Activated naive CD4-positive, alpha-beta T cell treated with anti-CD3 and anti-CD28 coated beads, Interleukin-2, amount 50 U/mL, for 24 hours (primary cell): ENCODE results near the gene ALKBH6.

Experiments used
- H3K27ac Mint-ChIP-seq: one replicate; pipeline ENCODE4 v1.8.0; 2021; ENCODE audit warnings: mild to moderate bottlenecking, mixed read lengths
- H3K27me3 Mint-ChIP-seq: one replicate; pipeline ENCODE4 v1.8.0; 2021; ENCODE audit warnings: mixed read lengths
- H3K36me3 Mint-ChIP-seq: one replicate; pipeline ENCODE4 v1.8.0; 2021; ENCODE audit warnings: mixed read lengths
- H3K4me1 Mint-ChIP-seq: one replicate; pipeline ENCODE4 v1.8.0; 2021; ENCODE audit warnings: mixed read lengths
- H3K4me3 Mint-ChIP-seq: one replicate; pipeline ENCODE4 v1.8.0; 2021; ENCODE audit warnings: mild to moderate bottlenecking, mixed read lengths
- H3K9me3 Mint-ChIP-seq: one replicate; pipeline ENCODE4 v1.8.0; 2021; ENCODE audit warnings: mixed read lengths

The ALKBH6 gene

DNA sequence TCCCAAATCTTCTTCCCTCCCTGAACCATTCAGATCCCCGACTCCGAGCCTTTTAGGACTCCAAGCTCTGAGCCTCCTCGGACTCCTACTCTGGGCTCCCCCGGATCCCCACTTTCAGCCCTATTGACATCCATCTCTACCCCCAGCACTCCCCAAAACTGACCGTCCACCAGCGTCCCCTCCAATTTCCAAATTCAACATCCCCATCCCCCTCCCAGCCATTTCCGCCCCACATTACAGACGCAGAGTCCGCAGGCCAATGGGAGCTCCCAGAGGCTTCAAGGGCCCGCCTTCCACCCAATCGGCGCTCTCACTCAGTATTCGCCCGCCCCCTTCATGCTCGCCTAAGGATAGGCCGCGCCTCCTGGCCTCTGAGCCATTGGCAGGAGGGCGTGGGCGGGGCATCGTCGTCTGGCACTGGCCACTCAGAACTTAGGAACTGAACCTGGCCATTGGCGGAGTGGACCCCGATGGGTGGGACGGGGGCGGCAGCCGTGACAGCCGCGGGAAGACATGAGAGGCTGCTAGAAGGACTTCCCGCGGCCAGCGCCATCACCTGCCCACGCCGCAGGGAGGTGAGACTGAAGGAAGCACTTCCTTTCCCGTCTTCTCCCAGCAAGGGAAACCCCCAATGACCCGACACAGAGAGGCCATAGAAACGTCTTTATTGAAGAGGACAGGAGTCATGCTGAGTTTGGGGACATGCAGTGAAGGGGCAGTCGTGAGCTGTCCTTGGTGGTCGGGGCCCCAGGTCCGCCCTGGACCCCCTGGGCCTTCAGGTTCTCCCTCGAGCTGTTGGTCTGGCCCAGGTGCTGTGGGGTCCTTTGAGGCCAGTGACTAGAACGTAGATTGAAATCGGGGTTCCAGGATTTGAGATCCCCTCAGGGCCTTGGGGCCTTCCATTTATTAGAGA is at the start of gene ALKBH6:
Gene ALKBH6, minus strand, starts transcription at position 202 of the 913 bp plus-strand sequence. CDS start 816 bp downstream, outside the sequence.
- no peaks in the 10 kb centered on the region for H3K9me3 Mint-ChIP-seq
- no peaks in the 10 kb centered on the region for H3K27me3 Mint-ChIP-seq
- H3K36me3 Mint-ChIP-seq, result no peaks in the 10 kb centered on the region
- peak within 1 kb of the TSS; percentile 96 for H3K4me3 Mint-ChIP-seq
- H3K27ac Mint-ChIP-seq, result peak within 1 kb of the TSS; percentile 94
- peaks cover 38% of the 10 kb centered on the region for H3K4me1 Mint-ChIP-seq

DNA sequence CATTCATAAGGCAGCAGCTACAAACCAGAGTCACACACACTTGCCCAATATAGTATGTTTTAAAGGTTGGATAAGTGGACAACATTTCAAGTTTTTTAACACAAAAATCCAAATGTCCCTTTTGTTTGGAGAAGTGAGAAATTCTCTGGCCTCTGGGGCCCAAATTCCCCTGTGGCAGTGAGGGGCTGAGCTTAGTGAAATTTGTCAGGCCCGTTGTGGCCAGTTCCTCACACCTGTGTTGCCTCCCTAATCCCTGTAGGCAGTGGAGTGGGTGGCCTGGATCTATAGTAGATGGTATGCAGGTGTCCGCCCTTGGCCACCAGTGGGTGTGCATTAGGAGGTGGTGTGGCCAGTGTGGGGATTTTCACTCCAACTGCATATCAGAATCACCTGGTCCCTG is 47.4 kb upstream of the ALKBH6 start:
- Mint-ChIP-seq H3K36me3 (no peaks in the 10 kb centered on the region), H3K27ac (no peak overlapping the region), H3K9me3 (no peaks in the 10 kb centered on the region), H3K4me1 (no peaks in the 10 kb centered on the region), H3K4me3 (no peak overlapping the region), H3K27me3 (no peaks in the 10 kb centered on the region)

DNA sequence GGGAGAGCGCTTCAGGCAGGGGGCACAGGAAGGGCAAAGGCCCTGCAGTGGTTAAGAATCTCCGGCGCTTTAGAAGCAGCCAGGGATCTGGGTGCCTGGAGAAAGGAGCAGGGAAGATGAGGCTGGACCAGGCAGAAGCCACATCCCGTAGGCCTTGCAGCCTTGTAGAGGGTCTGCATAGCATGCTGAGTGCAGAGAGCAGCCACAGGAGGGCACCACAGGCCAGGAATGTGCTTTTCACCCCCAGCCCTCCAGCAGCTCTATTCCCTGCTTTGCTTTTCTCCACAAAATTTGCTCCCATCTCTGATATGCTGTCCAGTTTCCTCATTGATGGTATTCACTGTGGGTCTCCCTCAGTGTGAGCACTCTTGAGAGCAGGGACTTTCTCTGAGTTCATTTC is 46.4 kb upstream of the ALKBH6 start:
- H3K4me1 Mint-ChIP-seq, result peaks cover 5% of the 10 kb centered on the region
- H3K27ac Mint-ChIP-seq, result no peak overlapping the region
- no peak overlapping the region for H3K4me3 Mint-ChIP-seq
- no peaks in the 10 kb centered on the region for H3K36me3 Mint-ChIP-seq
- no peaks in the 10 kb centered on the region for H3K27me3 Mint-ChIP-seq
- H3K9me3 Mint-ChIP-seq, result no peaks in the 10 kb centered on the region

DNA sequence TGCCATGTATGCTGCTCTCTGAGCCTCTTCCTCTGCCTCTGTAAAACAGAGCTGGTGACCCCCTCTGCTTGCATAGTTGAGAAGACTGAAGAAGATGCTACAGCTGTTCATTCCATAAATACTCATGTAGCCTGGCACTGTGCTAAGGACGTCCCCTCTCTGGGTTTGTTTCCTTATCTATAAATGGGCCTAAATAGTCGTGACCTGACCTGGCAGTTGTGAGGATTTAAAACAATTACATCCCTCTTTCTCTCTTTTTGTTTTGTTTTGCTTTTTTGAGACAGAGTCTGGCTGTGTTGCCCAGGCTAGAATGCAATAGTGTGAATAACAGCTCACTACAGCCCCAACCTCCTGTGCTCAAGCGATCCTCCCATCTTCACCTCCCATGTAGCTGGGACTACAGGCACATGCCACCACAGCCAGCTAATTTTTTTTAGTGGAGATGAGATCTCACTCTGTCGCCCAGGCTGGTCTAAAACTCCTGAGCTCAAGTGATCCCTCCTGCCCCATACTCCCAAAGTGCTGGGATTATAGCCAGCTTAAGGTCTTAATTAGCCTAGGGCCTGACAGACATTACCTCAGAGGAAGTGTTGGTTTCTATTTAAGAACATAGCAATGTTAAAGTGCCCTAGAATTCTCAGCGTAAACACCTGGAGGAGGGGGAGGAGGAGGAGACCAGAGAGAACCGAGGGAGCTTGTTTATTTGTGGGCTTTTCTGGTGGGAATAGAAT is 45.3 kb upstream of the ALKBH6 start:
- Mint-ChIP-seq H3K4me3 (no peak overlapping the region), H3K27me3 (no peaks in the 10 kb centered on the region), H3K36me3 (no peaks in the 10 kb centered on the region), H3K4me1 (peaks cover 8% of the 10 kb centered on the region), H3K9me3 (no peaks in the 10 kb centered on the region), H3K27ac (no peak overlapping the region)

DNA sequence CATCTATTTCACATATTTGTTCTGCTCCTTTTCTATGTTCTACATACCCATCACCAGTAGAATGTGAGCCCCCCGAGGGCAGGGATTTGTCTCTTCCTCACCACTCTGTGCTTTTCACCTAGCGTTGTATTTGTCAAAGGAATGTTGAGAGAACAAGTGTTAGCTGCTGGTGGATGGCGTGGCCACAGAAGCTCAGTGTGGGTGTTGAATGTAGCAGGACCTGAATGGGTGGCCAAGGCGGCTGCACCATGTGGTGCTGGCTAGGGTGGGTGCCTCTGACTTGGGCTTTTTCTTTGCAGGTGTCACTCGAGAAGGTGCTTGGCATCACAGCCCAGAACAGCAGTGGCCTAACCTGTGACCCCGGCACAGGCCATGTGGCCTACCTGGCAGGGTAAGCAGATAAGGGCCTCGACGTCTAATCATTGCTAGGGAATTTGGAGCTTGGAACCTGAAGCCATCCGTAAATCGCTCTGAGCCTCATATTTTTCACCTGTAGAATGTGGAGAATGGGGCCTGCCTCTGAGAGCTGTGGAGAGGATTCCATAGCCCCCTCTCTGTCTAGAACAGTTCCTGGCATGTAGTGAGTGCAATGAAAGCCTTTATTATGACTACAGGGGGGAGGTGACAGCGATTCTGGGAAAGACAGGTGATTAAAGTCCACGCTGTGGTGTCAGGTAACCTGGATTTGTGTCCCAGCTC is 44.6 kb upstream of the ALKBH6 start:
- Mint-ChIP-seq H3K4me3 (no peak overlapping the region), H3K4me1 (peaks cover 12% of the 10 kb centered on the region), H3K27ac (no peak overlapping the region), H3K9me3 (no peaks in the 10 kb centered on the region), H3K36me3 (no peaks in the 10 kb centered on the region), H3K27me3 (no peaks in the 10 kb centered on the region)

DNA sequence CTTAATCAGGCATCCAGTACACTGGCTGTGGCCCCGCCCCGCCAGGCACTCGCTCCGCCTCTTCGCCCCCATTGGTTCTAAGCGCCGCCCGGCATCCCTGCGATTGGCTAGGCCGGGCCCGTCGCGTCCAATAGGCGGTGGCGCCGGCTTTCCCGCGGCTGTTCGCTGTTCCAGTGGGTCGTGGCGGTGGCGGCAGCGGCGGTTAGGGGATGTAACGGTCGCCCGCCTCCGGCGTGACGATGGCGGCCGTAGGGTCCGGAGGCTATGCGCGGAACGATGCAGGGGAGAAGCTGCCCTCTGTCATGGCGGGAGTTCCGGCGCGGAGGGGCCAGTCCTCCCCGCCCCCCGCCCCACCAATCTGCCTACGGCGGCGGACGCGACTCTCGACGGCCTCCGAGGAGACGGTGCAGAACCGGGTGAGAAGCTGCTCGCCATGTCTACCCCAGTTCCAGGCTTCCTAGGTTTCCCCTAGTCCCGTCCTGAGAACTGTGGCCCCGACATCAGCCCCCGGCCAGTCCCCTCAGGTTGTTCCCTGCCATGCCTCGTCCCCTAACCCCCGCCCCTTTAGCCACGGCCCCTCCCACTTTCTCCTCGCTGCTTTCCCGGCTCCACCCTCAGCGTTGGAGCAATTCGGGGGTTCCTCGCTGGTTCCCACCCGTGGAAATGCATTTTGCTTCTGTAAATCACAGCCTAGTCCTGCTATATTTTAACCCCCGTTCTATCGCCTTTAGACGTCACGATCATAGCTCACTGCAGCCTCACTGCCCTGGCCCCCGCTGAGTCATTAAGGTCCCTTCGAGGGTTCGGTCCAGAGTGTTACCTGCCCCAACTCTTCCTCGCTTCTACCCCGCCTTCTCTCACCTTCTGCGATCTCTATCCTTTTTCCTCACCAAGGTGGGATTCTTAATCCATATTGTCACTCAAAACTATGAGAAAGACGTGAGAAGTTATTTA is 41.0 kb upstream of the ALKBH6 start, which contains the start of gene WDR62:
Gene WDR62, plus strand, starts transcription at position 165 of the 954 bp plus-strand sequence. Its CDS starts 75 bp downstream, at position 240.
- H3K27ac Mint-ChIP-seq, result peak within 1 kb of the TSS; percentile 97
- H3K9me3 Mint-ChIP-seq, result no peaks in the 10 kb centered on the region
- no peaks in the 10 kb centered on the region for H3K36me3 Mint-ChIP-seq
- peaks cover 15% of the 10 kb centered on the region for H3K4me1 Mint-ChIP-seq
- H3K27me3 Mint-ChIP-seq, result no peaks in the 10 kb centered on the region
- peak within 1 kb of the TSS; percentile 98 for H3K4me3 Mint-ChIP-seq

DNA sequence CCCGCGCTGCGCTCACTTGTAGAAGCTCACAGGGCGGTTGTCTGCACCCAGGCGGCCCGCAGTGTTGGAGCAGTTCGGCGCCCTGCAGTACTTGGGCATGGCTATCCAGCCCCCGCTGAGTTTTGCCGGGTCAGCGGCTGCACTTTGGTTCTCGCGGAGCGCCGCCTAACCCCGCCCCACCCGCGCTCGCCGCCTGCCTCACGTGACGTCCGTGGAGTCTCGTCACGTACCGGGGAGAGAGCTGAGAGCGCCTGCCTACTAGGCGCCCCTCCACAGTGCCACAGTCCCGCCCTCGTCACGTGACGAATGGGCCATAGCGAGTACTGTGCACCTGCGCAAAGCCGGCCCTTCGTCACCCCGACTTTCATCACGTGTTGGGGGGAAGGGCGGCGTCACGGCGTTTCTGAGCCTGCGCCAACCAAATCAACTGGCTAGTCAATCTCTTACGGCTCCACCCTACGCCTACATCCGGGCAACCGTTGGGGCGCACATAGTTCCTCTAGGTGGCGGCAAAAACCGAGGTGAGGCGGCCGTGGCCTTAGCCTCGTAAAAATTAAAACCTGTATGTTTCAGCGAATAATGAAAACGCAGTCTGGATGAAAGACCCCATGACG is 40.2 kb upstream of the ALKBH6 start, which contains the start of gene THAP8:
Gene THAP8, minus strand, starts transcription at position 167 of the 614 bp plus-strand sequence. Its CDS starts 68 bp downstream, at position 99.
- peak within 1 kb of the TSS; percentile 97 for H3K27ac Mint-ChIP-seq
- no peaks in the 10 kb centered on the region for H3K9me3 Mint-ChIP-seq
- peaks cover 15% of the 10 kb centered on the region for H3K4me1 Mint-ChIP-seq
- H3K4me3 Mint-ChIP-seq, result peak within 1 kb of the TSS; percentile 98
- H3K36me3 Mint-ChIP-seq, result no peaks in the 10 kb centered on the region
- no peaks in the 10 kb centered on the region for H3K27me3 Mint-ChIP-seq

DNA sequence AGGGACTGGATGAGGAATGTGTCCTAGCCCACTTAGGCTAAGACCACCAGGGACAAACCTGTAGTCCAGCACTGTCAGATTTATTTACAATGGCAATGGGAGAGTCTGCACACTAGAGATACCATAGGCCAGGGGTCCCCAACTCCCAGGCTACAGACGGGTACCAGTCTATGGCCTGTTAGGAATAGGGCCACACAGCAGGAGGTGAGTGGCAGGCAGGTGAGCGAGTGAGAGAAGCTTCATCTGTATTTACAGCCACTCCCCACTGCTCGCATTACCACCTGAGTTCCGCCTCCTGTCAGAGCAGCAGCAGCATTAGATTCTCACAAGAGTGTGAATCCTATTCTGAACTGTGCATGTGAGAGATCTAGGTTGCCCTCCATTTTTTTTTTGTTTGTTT is 37.6 kb upstream of the ALKBH6 start:
- H3K27me3 Mint-ChIP-seq, result no peaks in the 10 kb centered on the region
- H3K27ac Mint-ChIP-seq, result no peak overlapping the region
- H3K36me3 Mint-ChIP-seq, result no peaks in the 10 kb centered on the region
- H3K9me3 Mint-ChIP-seq, result no peaks in the 10 kb centered on the region
- peak overlapping the region; percentile 24 for H3K4me3 Mint-ChIP-seq
- peaks cover 15% of the 10 kb centered on the region for H3K4me1 Mint-ChIP-seq

DNA sequence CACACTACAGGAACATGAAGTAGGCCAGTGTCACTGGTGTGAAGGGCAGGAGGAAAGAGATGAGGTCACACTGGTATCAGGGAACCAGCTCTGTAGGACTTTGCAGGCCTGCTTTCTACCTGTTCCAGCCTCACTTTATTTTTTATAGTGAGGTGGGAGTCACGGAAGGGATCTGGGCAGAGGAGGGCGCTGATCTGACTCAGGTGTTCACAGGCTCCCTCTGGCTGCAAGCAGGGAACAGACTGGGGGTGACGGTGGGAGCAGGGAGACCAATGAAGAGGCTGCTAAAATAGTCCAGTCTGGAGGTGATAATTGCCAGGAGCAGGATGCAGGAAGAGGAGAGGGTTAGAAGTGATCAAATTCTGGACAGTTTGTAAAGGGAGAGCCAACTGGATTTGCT is 37.2 kb upstream of the ALKBH6 start:
- peak overlapping the region; percentile 24 for H3K4me3 Mint-ChIP-seq
- H3K36me3 Mint-ChIP-seq, result peaks cover under 1% of the 10 kb centered on the region
- H3K9me3 Mint-ChIP-seq, result no peaks in the 10 kb centered on the region
- H3K27ac Mint-ChIP-seq, result no peak overlapping the region
- H3K4me1 Mint-ChIP-seq, result peaks cover 15% of the 10 kb centered on the region
- no peaks in the 10 kb centered on the region for H3K27me3 Mint-ChIP-seq

DNA sequence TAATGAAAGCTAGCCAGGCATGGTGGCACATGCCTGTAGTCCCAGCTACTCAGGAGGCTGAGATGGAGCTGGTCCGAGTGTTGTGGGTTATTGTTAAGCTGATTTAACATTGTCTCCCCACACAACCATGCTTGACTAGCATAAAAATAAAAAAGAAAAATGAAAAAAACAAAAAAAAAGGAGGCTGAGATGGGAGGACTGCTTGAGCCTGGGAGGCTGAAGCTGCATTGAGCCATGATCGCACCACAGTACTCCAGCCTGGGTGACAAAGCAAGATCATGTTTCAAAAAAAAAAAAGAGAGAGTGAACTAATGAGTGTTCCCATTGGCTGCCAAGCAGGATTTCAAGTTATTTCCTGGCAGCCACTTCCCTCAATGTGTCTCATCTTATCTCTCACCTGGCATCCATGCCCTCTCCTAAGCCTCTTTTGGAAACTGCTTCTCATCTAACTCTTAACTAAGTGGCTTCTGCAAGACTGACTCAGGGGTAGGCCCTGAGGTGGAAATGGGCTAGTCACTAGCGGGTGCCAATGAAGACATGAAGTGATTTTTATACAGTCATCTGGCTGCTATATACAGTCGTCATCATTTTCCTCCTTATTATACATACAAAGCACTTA is 35.2 kb upstream of the ALKBH6 start:
- no peaks in the 10 kb centered on the region for H3K27me3 Mint-ChIP-seq
- H3K4me3 Mint-ChIP-seq, result no peak overlapping the region
- peaks cover 7% of the 10 kb centered on the region for H3K4me1 Mint-ChIP-seq
- no peaks in the 10 kb centered on the region for H3K9me3 Mint-ChIP-seq
- peaks cover 6% of the 10 kb centered on the region for H3K36me3 Mint-ChIP-seq
- H3K27ac Mint-ChIP-seq, result no peak overlapping the region

DNA sequence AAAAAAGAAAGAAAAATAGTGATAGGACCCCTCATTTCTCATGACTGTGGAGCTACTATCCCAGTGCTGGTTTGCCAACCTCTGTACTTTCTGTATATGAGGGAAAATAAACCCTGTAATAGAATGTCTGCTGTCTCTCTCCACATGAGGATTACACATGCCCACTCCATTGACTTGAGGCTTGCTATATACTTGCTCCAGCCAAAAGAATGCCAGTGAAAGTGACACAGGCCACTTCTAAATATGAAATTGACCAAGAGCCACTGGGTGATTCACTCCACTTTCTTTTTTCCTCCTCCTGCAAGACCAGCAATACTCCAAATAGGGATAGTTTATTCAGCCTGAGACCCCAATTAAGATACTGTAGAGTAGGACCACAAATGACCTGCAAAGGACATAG is 33.8 kb upstream of the ALKBH6 start:
- Mint-ChIP-seq H3K4me3 (no peak overlapping the region), H3K4me1 (no peaks in the 10 kb centered on the region), H3K9me3 (no peaks in the 10 kb centered on the region), H3K27me3 (no peaks in the 10 kb centered on the region), H3K27ac (no peak overlapping the region), H3K36me3 (peaks cover 6% of the 10 kb centered on the region)

DNA sequence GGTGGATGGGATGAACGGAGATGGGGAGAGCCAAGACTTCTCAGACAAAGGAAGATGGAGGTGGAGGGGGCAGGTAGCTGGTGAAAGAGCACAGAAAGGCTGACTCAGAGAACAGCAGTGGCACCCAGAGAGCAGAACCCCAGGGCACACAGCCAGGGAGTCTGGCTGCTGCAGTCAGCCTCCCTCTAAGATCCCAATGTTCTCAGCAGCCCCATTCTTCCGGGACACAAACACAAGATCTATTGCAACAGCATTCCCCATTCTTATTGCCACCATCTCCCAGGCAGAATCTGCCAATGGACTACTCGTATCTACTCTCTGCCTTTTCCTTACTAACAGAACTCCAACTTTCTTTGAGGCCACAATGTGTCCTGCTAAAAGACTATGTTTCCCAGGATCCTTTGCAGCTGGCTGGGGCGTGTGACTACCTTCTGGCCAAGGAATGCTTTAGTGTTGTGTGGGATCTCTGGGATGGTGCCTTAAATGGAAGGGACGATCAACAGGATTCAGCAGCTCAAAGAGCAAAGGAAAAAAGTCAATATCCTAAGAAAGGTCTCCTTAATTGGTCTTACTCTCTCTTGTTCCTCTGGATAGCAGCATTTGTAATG is 32.5 kb upstream of the ALKBH6 start:
- Mint-ChIP-seq H3K36me3 (peaks cover 6% of the 10 kb centered on the region), H3K27ac (no peak overlapping the region), H3K9me3 (no peaks in the 10 kb centered on the region), H3K4me3 (no peak overlapping the region), H3K27me3 (no peaks in the 10 kb centered on the region), H3K4me1 (peaks cover under 1% of the 10 kb centered on the region)

DNA sequence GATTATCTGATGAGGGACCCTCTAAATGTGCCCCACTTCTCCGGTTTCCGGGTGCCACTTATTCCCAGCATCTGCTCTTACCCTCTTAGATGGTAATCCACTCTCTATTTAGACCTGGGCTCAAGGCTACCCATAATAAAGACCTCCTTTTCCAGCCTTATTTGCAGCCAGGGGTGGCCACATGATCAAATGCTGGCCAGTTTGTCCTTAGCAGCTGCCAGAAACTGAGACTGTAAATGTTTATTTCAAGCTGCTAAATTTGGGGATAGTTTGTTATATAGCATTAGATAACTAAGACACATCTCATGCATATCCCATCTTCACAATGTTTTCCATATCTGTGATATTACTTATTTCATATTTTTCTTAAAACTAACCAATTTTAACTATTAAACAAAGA is 29.9 kb upstream of the ALKBH6 start:
- H3K4me3 Mint-ChIP-seq, result no peak overlapping the region
- H3K27ac Mint-ChIP-seq, result no peak overlapping the region
- H3K4me1 Mint-ChIP-seq, result peaks cover 4% of the 10 kb centered on the region
- H3K36me3 Mint-ChIP-seq, result peaks cover 9% of the 10 kb centered on the region
- no peaks in the 10 kb centered on the region for H3K9me3 Mint-ChIP-seq
- no peaks in the 10 kb centered on the region for H3K27me3 Mint-ChIP-seq
